GM23338 (cell line): ENCODE data around the gene IDI2. TPM values are rescaled to one million over a fixed set of nuclear protein-coding genes. Genes with fewer than 3 reads are reported as not detected.

Experiments
- ATAC-seq: fragments of 200-7000 bp; cut with Tn5 transposase; 3 replicates; pipeline ENCODE4 v1.9.1; 2020
- DNase-seq: peaks from one replicate; pipeline ENCODE4 v3.0.0-alpha.2; 2015; ENCODE audit warnings: low spot score
- H2AFZ ChIP-seq: fragments of 200-600 bp; sonication (generic); 2 replicates; pipeline ENCODE4 v1.8.0; 2016; ENCODE audit warnings: antibody characterized with exemption, mild to moderate bottlenecking, moderate library complexity
- H3F3A ChIP-seq: fragments of 200-600 bp; sonication (generic); replicated peaks from 2 replicates; pipeline ENCODE4 v1.8.0; 2017; ENCODE audit warnings: antibody characterized with exemption, mixed run types, low read depth
- H3K27ac ChIP-seq: fragments of 200-600 bp; sonication (generic); 2 replicates; pipeline ENCODE4 v1.6.1; 2016; ENCODE audit warnings: low read depth
- H3K27me3 ChIP-seq: fragments of 200-600 bp; sonication (generic); 2 replicates; pipeline ENCODE4 v1.8.0; 2016; ENCODE audit warnings: mild to moderate bottlenecking, mixed run types, moderate library complexity; ENCODE audit not compliant: insufficient read depth
- H3K36me3 ChIP-seq: fragments of 200-600 bp; sonication (generic); 2 replicates; pipeline ENCODE4 v1.8.0; 2016; ENCODE audit warnings: mild to moderate bottlenecking; ENCODE audit not compliant: insufficient read depth
- H3K4me1 ChIP-seq: fragments of 200-600 bp; sonication (generic); 2 replicates; pipeline ENCODE4 v1.8.0; 2016; ENCODE audit warnings: mild to moderate bottlenecking, moderate library complexity; ENCODE audit not compliant: insufficient read depth
- H3K4me2 ChIP-seq: fragments of 200-600 bp; sonication (generic); 2 replicates; pipeline ENCODE4 v1.7.1; 2017; ENCODE audit warnings: mixed run types
- H3K4me3 ChIP-seq: fragments of 200-600 bp; sonication (generic); 2 replicates; pipeline ENCODE4 v1.6.1; 2016; ENCODE audit warnings: mixed run types
- H3K79me2 ChIP-seq: fragments of 200-600 bp; sonication (generic); replicated peaks from 2 replicates; pipeline ENCODE4 v1.8.0; 2017; ENCODE audit warnings: mild to moderate bottlenecking; ENCODE audit not compliant: insufficient read depth
- H3K9me2 ChIP-seq: fragments of 200-600 bp; sonication (generic); 2 replicates; pipeline ENCODE4 v1.8.0; 2017; ENCODE audit not compliant: insufficient read depth
- H4K20me1 ChIP-seq: fragments of 200-600 bp; sonication (generic); replicated peaks from 2 replicates; pipeline ENCODE4 v1.8.0; 2017; ENCODE audit warnings: mild to moderate bottlenecking; ENCODE audit not compliant: insufficient read depth
- H3K27ac Mint-ChIP-seq: 2 replicates; pipeline ENCODE4 v1.8.0; 2020; ENCODE audit warnings: inconsistent platforms, mild to moderate bottlenecking, moderate library complexity, mixed read lengths
- H3K27me3 Mint-ChIP-seq: 3 replicates; pipeline ENCODE4 v1.8.0; 2022; ENCODE audit warnings: low read depth, mild to moderate bottlenecking, moderate library complexity, mixed read lengths, inconsistent platforms; ENCODE audit not compliant: insufficient read depth, poor library complexity
- H3K36me3 Mint-ChIP-seq: 3 replicates; pipeline ENCODE4 v1.8.0; 2021; ENCODE audit warnings: low read depth, mild to moderate bottlenecking, inconsistent platforms, moderate library complexity, mixed read lengths
- H3K4me1 Mint-ChIP-seq: 3 replicates; pipeline ENCODE4 v1.8.0; 2020; ENCODE audit warnings: mild to moderate bottlenecking, inconsistent platforms, mixed read lengths
- H3K4me3 Mint-ChIP-seq: 3 replicates; pipeline ENCODE4 v1.8.0; 2021; ENCODE audit warnings: moderate library complexity, mild to moderate bottlenecking, inconsistent platforms, mixed read lengths
- H3K9me3 Mint-ChIP-seq: 3 replicates; pipeline ENCODE4 v1.8.0; 2020; ENCODE audit warnings: moderate library complexity, mild to moderate bottlenecking, inconsistent platforms, mixed read lengths
- CREB1 ChIP-seq: fragments of 250-450 bp; sonication (Bioruptor Pico); IDR thresholded peaks from 2 replicates; pipeline ENCODE4 v1.5.0; 2020; ENCODE audit warnings: low read depth, mild to moderate bottlenecking, moderate library complexity
- CTCF ChIP-seq, 2 experiments: fragments of 200-600 bp in 1 of 2; sonication (generic) in 1 of 2; conservative IDR thresholded peaks; 2 replicates each; pipeline versions ENCODE4 v1.5.1 to v1.6.1; 2016 to 2017; ENCODE audit warnings: antibody characterized with exemption in 2 of 2, low read depth in 2 of 2, mild to moderate bottlenecking in 2 of 2, moderate library complexity in 1 of 2
- ETS1 ChIP-seq: IDR thresholded peaks from 2 replicates; pipeline ENCODE4 v1.6.1; 2016; ENCODE audit warnings: antibody characterized with exemption
- EZH2 ChIP-seq: fragments of 200-600 bp; sonication (generic); IDR thresholded peaks from one replicate; pipeline ENCODE4 v1.8.0; 2017; ENCODE audit warnings: antibody characterized with exemption, mild to moderate bottlenecking, low read depth; ENCODE audit not compliant: unreplicated experiment
- EZH2phosphoT487 ChIP-seq: fragments of 200-600 bp; sonication (generic); IDR thresholded peaks from one replicate; pipeline ENCODE4 v1.8.1; 2018; ENCODE audit warnings: antibody characterized with exemption; ENCODE audit not compliant: unreplicated experiment
- JUNB ChIP-seq: IDR thresholded peaks from one replicate; pipeline ENCODE4 v1.6.1; 2016; ENCODE audit warnings: antibody characterized with exemption; ENCODE audit not compliant: unreplicated experiment
- NANOG ChIP-seq: IDR thresholded peaks from 2 replicates; pipeline ENCODE4 v1.6.1; 2016; ENCODE audit warnings: antibody characterized with exemption, borderline replicate concordance
- POLR2AphosphoS5 ChIP-seq: IDR thresholded peaks from 2 replicates; pipeline ENCODE4 v1.6.1; 2016; ENCODE audit warnings: antibody characterized with exemption, low read depth
- REST ChIP-seq: IDR thresholded peaks from one replicate; pipeline ENCODE4 v1.6.1; 2018; ENCODE audit warnings: antibody characterized with exemption; ENCODE audit not compliant: unreplicated experiment
- STAT1 ChIP-seq: IDR thresholded peaks from one replicate; pipeline ENCODE4 v1.6.1; 2016; ENCODE audit warnings: antibody characterized with exemption; ENCODE audit not compliant: unreplicated experiment
- ZNF114 ChIP-seq: fragments of 250-450 bp; sonication (Bioruptor Pico); IDR thresholded peaks from 2 replicates; pipeline ENCODE4 v1.5.0; 2020; ENCODE audit warnings: mild to moderate bottlenecking, moderate library complexity
- ZNF331 ChIP-seq: fragments of 250-450 bp; sonication (Bioruptor Pico); IDR thresholded peaks from 2 replicates; pipeline ENCODE4 v1.5.0; 2020; ENCODE audit warnings: low read depth, mild to moderate bottlenecking, moderate library complexity
- ZNF462 ChIP-seq: fragments of 250-450 bp; sonication (Bioruptor Pico); IDR thresholded peaks from 2 replicates; pipeline ENCODE4 v1.5.0; 2020; ENCODE audit warnings: mild to moderate bottlenecking, moderate library complexity
- polyA plus RNA-seq: library from polyadenylated mRNA; unstranded; fragments of >200 nt; fragmentation: Nextera tagmentation; extraction: Ambion mirVana; gene quantifications from 2 replicates; pipeline ENCODE4 v1.2.1, GENCODE V29; 2016
- total RNA-seq: library from RNA; depleted of rRNA; stranded (reverse); fragments of >200 nt; shearing (Covaris generic); gene quantifications from 2 replicates; pipeline ENCODE4 v1.2.3, GENCODE V29; 2014

IDI2 gene
- total and polyA plus RNA-seq, 2 experiments from 2014 or later: not detected

GRCh38 chr10:1044146-1044545, 18.5 kb upstream of the IDI2 start:
- Histone ChIP-seq H2AFZ (no peak overlapping the region), H3K79me2 (peaks cover 47% of the 10 kb centered on the region), H3K9me2 (no peaks in the 10 kb centered on the region), H3K4me3 (no peak overlapping the region), H3K36me3 (peaks cover 51% of the 10 kb centered on the region), H4K20me1 (peaks cover 42% of the 10 kb centered on the region), H3K4me1 (peaks cover 16% of the 10 kb centered on the region), H3K27ac (peak overlapping the region; percentile 51), H3K27me3 (no peaks in the 10 kb centered on the region), H3F3A (peaks cover 36% of the 10 kb centered on the region), H3K4me2 (peak overlapping the region; percentile 70; the same call in 1 of the 2 replicates)
- no peak for TF ChIP-seq EZH2phosphoT487
- no peak for TF ChIP-seq ZNF331 (CRISPR knock-in tag)
- TF ChIP-seq JUNB: no peak
- no peak for TF ChIP-seq REST
- no peak for TF ChIP-seq CREB1 (CRISPR knock-in tag)
- TF ChIP-seq ZNF462 (CRISPR knock-in tag): no peak
- no peak for TF ChIP-seq NANOG
- no peak for TF ChIP-seq ZNF114 (CRISPR knock-in tag)
- no peak for TF ChIP-seq POLR2AphosphoS5
- TF ChIP-seq EZH2: no peak
- TF ChIP-seq STAT1: no peak
- no peak for TF ChIP-seq CTCF (conservative IDR thresholded peaks at IDR 0.05; ENCODE audit: low read depth in 2 of 2)
- TF ChIP-seq ETS1: no peak
- Mint-ChIP-seq H3K4me3 (no peak overlapping the region), H3K9me3 (no peaks in the 10 kb centered on the region), H3K4me1 (peaks cover 21% of the 10 kb centered on the region), H3K36me3 (peaks cover 53% of the 10 kb centered on the region), H3K27ac (peak overlapping the region; percentile 15; the same call in 1 of the 2 replicates), H3K27me3 (peaks cover 17% of the 10 kb centered on the region)
- no peak for DNase-seq
- no peak for ATAC-seq
